Activated effector memory CD4-positive, alpha-beta T cell treated with Interleukin-2 at 50 U/mL for 16 hours (primary cell): ENCODE data around the gene ACER3.
"Not testable (repeated sequence)": the region's sequence is repeated elsewhere in the genome, so short reads cannot be mapped to it uniquely, and the experiment has no call there.

Experiments
- DNase-seq: peaks from one replicate; pipeline ENCODE4 v3.0.0-alpha.2; 2020

Gene ACER3

DNA sequence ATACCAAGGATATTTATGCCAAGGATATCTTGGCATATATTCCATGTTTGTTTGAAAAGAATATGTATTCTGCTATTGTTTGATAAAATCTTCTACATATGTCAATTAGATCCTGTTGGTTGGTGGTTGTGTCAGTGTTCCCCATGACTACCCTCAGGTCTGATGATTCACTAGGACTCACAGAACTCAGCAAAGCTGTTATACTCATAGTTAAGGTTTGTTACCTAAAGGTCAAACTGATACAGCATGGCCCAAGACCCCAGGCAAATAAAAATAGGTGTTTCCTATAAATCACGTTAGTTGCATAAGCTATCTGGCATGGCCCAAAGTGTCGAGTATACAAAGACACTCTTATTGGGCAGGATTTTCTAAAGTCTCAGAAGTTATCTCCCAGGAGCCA, 143.2 kb downstream of the ACER3 start:
- DNase-seq, result no peak

GRCh38 chr11:77009533-77010160, 148.9 kb downstream of the ACER3 start:
- no peak for DNase-seq

- no peak for DNase-seq
Measured at GRCh38 chr11:77014669-77015068, 154.0 kb downstream of the ACER3 start.

DNA sequence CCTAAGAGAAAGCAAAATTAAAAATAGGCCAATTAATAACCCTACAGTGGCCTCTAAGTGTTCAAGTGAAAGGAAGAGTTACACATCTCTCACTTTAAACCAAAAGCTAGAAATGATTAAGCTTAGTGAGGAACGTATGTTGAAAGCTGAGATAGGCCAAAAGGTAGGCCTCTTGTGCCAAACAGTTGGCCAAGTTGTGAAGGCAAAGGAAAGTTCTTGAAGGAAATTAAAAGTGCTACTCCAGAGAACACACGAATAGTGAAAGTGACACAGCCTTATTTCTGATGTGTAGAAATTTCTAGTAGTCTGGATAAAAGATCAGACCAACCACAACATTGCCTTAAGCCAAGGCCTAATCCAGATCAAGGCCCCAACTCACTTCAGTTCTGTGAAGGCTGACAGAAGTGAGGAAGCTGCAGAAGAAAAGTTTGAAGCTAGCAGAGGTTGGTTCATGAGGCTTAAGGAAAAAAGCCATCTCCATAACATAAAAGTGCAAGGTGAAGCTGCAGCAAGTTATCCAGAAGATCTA, 157.7 kb downstream of the ACER3 start:
- not testable (repeated sequence) for DNase-seq

DNA sequence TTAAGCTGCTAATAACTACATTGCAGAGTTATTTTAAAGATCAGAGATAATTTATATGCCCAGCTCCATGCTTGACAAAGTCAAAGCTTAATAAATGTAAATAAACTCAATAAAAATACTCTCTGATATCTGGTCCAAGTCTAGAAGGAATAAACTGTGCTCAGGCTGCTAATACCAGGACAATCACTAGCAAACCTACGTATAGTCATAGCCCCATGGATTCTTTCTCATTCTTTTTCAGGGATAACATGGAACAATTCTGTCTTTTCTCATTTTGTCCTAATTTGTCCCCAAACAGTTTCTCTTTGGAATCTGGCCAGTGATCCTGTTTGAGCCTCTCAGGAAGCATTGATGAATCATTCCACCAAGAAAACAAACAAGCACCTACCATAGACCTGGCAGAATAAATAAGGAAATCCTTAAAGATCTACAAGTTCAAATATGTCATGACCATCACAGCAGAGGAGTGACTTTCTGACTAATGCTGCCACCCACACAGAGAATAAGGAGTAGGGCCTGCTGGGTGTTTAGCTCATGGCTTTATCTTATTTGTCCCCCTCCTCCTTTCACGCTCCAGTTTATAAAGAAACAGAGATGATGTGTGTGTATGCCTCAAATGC, 159.4 kb downstream of the ACER3 start:
- no peak for DNase-seq

DNA sequence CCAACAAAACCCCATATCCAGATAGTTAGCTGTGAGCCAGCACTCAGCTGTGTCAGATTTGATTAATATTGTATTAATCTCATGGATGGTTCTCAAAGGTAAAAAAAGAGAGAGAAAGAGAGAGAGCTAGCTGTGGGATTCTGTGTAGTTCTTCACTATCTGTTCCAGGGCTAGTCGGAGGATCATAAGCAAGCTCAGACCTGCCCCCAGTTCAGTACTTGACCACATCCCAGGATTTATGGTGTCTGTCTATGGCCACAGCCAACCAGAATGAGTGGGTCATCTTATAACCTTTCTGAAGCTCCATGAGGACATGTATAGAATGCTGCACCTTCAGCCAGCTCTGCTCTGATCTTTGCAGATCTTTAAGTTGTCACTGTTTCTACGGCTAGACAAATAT, 160.0 kb downstream of the ACER3 start:
- no peak for DNase-seq

- DNase-seq, result no peak
Measured at GRCh38 chr11:77024745-77025144, 164.0 kb downstream of the ACER3 start.

DNA sequence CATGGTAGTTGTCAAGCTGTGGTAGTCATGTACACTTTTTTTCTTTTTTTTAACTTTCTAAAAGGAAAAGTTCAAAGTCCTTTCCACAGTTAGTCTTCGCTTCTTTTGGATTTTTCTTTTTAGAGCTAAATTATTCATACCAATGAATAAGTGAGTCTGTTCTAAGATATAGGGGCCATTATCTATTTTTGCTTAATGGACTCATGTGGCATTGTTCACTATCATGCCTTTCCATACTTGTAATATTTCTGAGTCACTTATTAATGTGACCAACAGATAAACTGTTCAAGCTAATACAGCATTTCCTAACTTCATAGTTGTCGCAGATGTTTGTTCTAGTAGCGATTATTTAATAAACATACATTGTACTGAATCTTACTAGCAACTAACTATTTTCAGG, 165.5 kb downstream of the ACER3 start:
- DNase-seq, result no peak

DNA sequence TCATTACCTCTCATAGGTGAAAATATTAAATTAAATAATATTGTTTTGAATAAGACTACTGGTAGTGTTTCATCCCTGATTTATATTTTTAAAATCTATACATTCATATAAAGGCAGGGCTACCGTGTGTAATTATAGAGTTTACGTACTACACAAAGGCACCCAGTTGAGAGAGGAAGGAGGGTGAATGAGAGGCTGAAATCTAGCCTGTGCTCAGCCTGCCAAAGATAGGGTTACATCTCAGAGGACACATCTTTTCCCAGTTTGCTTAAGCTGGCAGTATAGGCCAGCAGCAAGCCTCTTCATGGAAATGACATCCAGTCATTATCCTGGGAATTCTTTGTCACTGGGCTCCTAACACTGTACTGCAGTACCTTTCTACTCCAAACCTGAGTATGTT, 166.0 kb downstream of the ACER3 start:
- DNase-seq, result no peak

DNA sequence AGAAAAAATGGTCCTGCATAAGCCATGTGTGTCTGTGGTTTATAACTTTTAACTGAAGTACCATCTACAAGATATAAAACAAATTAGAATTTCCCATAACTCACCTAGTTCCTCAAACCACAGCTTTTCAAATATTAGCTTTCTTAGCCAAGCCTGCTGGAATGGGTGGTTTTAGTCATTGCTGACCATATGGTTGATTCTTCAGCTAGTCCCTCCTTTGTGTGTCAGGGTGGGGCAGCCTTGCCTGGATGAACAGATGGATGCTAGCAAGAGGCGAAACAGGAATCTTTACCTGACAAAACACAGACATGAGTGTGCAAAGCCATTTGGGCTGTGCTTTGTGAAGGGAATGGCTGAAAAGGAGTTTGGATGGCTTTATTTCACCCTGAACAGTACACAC, 166.6 kb downstream of the ACER3 start:
- DNase-seq, result no peak

GRCh38 chr11:77029829-77030228, 169.1 kb downstream of the ACER3 start:
- DNase-seq, result no peak

DNA sequence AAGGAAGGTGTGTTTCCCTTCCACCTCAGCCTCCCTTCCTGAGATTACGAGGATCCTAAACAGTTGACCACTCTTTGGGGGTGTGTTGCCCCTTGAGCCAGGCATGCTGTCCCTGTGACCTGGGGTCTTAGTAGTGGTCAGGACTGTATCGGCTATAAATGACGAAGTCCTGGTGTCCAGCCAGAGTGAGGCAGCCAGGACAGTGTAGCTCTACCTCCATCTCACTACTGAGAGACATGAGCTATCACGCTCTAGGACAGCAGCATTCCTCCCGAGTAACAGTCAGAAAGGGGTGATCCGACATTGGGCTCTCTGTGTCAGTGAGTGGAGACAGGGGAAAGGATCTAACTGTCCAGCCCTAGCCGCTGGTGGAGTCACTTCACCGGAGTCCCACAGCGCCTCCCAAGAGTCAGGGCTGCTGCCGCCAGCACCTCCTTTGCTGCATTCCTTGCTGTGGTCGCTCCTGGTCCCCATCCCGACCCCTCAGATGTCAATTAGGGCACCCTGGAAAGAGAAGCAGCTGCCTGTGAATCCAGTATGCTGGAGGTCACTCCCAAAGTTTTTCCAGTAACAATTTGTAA, 170.2 kb downstream of the ACER3 start:
- no peak for DNase-seq

GRCh38 chr11:77031599-77031998, 170.9 kb downstream of the ACER3 start:
- no peak for DNase-seq

- DNase-seq, result no peak
Measured at GRCh38 chr11:77035039-77035438, 174.3 kb downstream of the ACER3 start.

GRCh38 chr11:77035580-77035979, 174.9 kb downstream of the ACER3 start:
- no peak for DNase-seq

DNA sequence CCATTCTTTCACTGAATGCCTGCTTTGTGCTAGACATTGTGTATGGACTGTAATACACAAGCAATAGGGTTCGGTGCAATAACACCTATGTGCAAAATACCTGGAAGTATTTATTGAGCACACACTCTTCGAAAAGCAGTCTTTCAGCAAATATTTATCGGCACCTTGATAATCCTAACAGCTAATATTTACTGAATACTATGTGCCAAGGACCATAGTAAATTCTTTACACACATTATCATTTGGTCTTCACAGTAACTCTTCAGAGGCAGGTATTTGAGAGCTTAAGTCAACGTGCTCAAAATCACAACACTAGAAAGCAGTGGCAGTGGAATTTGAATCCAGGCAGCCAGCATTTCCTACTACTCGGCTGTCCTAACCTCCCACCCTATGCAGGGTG, 175.7 kb downstream of the ACER3 start:
- DNase-seq, result no peak

GRCh38 chr11:77037057-77037456, 176.3 kb downstream of the ACER3 start:
- no peak for DNase-seq

GRCh38 chr11:77038029-77038824, 177.5 kb downstream of the ACER3 start:
- DNase-seq, result no peak

- no peak for DNase-seq
Measured at GRCh38 chr11:77038825-77039326, 178.2 kb downstream of the ACER3 start.

DNA sequence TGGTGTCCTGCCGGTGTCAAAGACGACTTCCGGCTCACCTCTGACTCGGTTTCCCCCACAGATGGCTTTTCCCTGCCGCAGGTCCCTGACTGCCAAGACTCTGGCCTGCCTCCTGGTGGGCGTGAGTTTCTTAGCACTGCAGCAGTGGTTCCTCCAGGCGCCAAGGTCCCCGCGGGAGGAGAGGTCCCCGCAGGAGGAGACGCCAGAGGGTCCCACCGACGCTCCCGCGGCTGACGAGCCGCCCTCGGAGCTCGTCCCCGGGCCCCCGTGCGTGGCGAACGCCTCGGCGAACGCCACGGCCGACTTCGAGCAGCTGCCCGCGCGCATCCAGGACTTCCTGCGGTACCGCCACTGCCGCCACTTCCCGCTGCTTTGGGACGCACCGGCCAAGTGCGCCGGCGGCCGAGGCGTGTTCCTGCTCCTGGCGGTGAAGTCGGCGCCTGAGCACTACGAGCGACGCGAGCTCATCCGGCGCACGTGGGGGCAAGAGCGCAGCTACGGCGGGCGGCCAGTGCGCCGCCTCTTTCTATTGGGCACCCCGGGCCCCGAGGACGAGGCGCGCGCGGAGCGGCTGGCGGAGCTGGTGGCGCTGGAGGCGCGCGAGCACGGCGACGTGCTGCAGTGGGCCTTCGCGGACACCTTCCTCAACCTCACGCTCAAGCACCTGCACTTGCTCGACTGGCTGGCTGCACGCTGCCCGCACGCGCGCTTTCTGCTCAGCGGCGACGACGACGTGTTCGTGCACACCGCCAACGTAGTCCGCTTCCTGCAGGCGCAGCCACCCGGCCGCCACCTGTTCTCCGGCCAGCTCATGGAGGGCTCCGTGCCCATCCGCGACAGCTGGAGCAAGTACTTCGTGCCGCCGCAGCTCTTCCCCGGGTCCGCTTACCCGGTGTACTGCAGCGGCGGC, 179.0 kb downstream of the ACER3 start:
- no peak for DNase-seq

- DNase-seq, result no peak
Measured at GRCh38 chr11:77040401-77040777, 179.7 kb downstream of the ACER3 start.

DNA sequence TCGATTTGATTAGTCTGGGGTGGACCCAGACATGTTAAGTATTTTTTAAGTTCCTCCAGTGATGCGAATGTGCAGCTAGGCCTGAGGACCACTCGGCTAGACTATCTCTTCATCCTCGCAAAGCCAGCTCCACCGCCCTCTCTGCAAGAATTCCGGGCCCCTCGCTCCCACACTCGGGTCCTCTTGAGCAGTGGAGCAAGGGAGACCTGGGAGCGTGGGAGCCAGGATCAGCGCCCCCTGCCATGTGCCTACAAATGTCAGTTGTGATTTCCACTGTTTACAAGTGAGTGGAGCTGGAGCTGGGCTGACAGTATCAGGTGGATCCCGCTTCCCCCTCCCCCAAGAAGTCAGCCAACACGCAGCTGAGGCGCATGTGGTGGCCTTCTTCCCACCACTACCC, 180.2 kb downstream of the ACER3 start:
- DNase-seq, result no peak
